Prostate gland (tissue), 2 donors: ENCODE data around the gene CCR2.

Experiments
- POLR2A ChIP-seq: fragments of 450-650 bp; IDR thresholded peaks from one replicate; pipeline ENCODE4 v1.6.1; 2016; ENCODE audit warnings: antibody characterized with exemption, mild to moderate bottlenecking
- POLR2AphosphoS5 ChIP-seq: sonication (generic); formaldehyde crosslinking; IDR thresholded peaks from one replicate; pipeline ENCODE4 v1.6.1; 2017; ENCODE audit warnings: antibody characterized with exemption
- TF ChIP-seq, protein P1 (sequence below), 4 experiments: fragments of 200-600 bp in 2 of 4; fragments of 450-650 bp in 2 of 4; sonication (generic) in 2 of 4; IDR thresholded peaks; 1 replicate in 3 of 4; 2 replicates in 1 of 4; pipeline ENCODE4 v1.5.1; 2016 to 2019; ENCODE audit warnings: antibody characterized with exemption in 4 of 4, mild to moderate bottlenecking in 2 of 4, moderate library complexity in 2 of 4

DNA sequence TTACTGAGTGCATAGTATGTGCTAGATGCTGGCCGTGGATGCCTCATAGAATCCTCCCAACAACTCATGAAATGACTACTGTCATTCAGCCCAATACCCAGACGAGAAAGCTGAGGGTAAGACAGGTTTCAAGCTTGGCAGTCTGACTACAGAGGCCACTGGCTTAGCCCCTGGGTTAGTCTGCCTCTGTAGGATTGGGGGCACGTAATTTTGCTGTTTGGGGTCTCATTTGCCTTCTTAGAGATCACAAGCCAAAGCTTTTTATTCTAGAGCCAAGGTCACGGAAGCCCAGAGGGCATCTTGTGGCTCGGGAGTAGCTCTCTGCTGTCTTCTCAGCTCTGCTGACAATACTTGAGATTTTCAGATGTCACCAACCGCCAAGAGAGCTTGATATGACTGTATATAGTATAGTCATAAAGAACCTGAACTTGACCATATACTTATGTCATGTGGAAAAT, 15.8 kb downstream of the CCR2 start:
- TF ChIP-seq, protein P1, sequence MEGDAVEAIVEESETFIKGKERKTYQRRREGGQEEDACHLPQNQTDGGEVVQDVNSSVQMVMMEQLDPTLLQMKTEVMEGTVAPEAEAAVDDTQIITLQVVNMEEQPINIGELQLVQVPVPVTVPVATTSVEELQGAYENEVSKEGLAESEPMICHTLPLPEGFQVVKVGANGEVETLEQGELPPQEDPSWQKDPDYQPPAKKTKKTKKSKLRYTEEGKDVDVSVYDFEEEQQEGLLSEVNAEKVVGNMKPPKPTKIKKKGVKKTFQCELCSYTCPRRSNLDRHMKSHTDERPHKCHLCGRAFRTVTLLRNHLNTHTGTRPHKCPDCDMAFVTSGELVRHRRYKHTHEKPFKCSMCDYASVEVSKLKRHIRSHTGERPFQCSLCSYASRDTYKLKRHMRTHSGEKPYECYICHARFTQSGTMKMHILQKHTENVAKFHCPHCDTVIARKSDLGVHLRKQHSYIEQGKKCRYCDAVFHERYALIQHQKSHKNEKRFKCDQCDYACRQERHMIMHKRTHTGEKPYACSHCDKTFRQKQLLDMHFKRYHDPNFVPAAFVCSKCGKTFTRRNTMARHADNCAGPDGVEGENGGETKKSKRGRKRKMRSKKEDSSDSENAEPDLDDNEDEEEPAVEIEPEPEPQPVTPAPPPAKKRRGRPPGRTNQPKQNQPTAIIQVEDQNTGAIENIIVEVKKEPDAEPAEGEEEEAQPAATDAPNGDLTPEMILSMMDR (IDR thresholded peaks at IDR 0.05) = no peak
- TF ChIP-seq POLR2A = no peak
- no peak for TF ChIP-seq POLR2AphosphoS5
